Measurements from ENCODE around the gene AGRN. TPM values are rescaled to one million over a fixed set of nuclear protein-coding genes. Genes with fewer than 3 reads are reported as not detected.

The AGRN gene
- 1 to 10 TPM; 1.2 to 1.4 TPM for total RNA-seq
- polyA plus RNA-seq = not detected

DNA sequence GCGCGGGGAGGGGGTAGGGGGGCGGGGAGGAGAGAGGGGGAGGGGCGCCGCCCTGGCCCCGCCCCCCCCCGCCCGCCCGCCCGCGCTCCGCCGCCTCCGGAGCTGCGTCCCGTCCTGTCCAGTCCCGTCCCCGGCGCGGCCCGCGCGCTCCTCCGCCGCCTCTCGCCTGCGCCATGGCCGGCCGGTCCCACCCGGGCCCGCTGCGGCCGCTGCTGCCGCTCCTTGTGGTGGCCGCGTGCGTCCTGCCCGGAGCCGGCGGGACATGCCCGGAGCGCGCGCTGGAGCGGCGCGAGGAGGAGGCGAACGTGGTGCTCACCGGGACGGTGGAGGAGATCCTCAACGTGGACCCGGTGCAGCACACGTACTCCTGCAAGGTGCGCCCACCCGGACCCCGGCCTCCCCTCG is at the start of gene AGRN:
Gene AGRN (plus strand): TSS at position 121 of the 405 bp plus-strand sequence. CDS start 53 bp downstream, at position 174.
- peak within 1 kb of the TSS in 3 of 7 donors; percentile 7 to 75 (median 29) for H3K27ac Mint-ChIP-seq
- H3K4me1 ChIP-seq (ENCODE audit: insufficient read depth, low read length) = peaks cover 13% of the 10 kb centered on the region
- peak in 3 of 5 donors; percentile 36 to 53 (median 38) for DNase-seq
- H3K4me3 Mint-ChIP-seq = peak within 1 kb of the TSS; percentile 29 to 76 (median 58)
- peak within 1 kb of the TSS in 1 of 2 donors; percentile 43 for H3K4me3 ChIP-seq (ENCODE audit: low read length in 2 of 2)
- peaks cover 2 to 4% of the 10 kb centered on the region in 2 donors for H3K27me3 Mint-ChIP-seq
- no peaks in the 10 kb centered on the region for H3K36me3 ChIP-seq (ENCODE audit: insufficient read depth, low read length)
- H3K9me3 ChIP-seq (ENCODE audit: control insufficient read depth in 1 of 2, low read length in 2 of 2) = no peaks in the 10 kb centered on the region
- POLR2A ChIA-PET (ENCODE audit: partially characterized antibody) = interaction anchor here (1.3 kb wide), 1 partner anchor 18 kb away, joined by 4 read pairs; no protein-coding TSS in a partner anchor
- CTCF ChIA-PET (ENCODE audit: partially characterized antibody) = interaction anchor here (3.0 kb wide), 1 partner anchor 43 kb away, joined by 15 read pairs; no protein-coding TSS in a partner anchor
- H3K27me3 ChIP-seq (ENCODE audit: insufficient read depth, low read length) = no peaks in the 10 kb centered on the region
- no peak within 1 kb of the TSS for H3K27ac ChIP-seq (ENCODE audit: low read depth, low read length)
- no peaks in the 10 kb centered on the region for H3K36me3 Mint-ChIP-seq
- no peaks in the 10 kb centered on the region for H3K9me3 Mint-ChIP-seq
- peaks cover 2 to 21% (median 8%) of the 10 kb centered on the region in 4 donors for H3K4me1 Mint-ChIP-seq
- intact Hi-C loops (cut with micrococcal nuclease) = loop anchor here (5.0 kb wide), 1 partner anchor 42 kb away; no protein-coding TSS in a partner anchor

DNA sequence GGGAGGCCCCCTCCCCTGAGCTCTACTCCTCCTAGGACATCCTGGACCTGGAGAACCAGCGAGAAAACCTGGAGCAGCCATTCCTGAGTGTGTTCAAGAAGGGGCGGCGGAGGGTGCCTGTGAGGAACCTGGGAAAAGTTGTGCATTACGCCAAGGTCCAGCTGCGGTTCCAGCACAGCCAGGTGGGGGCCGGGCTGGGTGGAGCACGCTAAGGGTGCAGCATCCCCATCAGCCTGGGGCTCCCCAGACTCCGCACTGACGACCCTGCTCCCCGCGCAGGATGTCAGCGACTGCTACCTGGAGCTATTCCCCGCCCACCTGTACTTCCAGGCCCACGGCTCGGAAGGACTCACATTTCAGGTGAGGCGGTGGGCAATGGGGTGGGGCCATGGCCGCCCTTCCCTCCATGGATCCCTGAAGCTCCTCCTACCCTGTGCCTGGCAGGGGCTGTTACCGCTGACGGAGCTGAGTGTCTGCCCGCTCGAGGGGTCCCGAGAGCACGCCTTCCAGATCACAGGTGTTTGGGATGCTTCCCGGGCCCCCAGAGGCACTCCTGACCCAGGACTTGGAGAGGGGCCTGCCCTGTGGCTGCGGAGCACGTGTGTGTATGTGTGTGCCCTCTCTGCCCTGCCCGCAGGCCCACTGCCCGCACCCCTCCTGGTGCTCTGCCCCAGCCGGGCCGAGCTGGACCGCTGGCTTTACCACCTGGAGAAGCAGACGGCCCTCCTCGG is 49.5 kb upstream of the AGRN start:
- no peak overlapping the region for H3K4me3 ChIP-seq (ENCODE audit: low read length in 2 of 2)
- ChIA-PET CTCF (ENCODE audit: partially characterized antibody) (interaction anchor here (1.8 kb wide), 1 partner anchor 14 kb away, joined by 4 read pairs; no protein-coding TSS in a partner anchor), POLR2A (ENCODE audit: partially characterized antibody) (interaction anchor here (0.9 to 1.1 kb wide), 2 partner anchors 11 to 65 kb away, joined by 3 read pairs; partner anchors contain the start of gene NOC2L)
- Mint-ChIP-seq H3K4me1 (peaks cover 0 to 14% (median under 1%) of the 10 kb centered on the region in 4 donors), H3K36me3 (no peaks in the 10 kb centered on the region), H3K4me3 (no peak overlapping the region), H3K27ac (no peak overlapping the region), H3K27me3 (peaks cover 1 to 2% of the 10 kb centered on the region in 2 donors), H3K9me3 (no peaks in the 10 kb centered on the region)
- H3K27ac ChIP-seq (ENCODE audit: low read depth, low read length) = no peak overlapping the region
- no peaks in the 10 kb centered on the region for H3K36me3 ChIP-seq (ENCODE audit: insufficient read depth, low read length)
- no peaks in the 10 kb centered on the region for H3K9me3 ChIP-seq (ENCODE audit: control insufficient read depth in 1 of 2, low read length in 2 of 2)
- no peak for DNase-seq
- H3K27me3 ChIP-seq (ENCODE audit: insufficient read depth, low read length) = no peaks in the 10 kb centered on the region
- intact Hi-C loops (cut with micrococcal nuclease) = no loop called here
- peaks cover 17% of the 10 kb centered on the region for H3K4me1 ChIP-seq (ENCODE audit: insufficient read depth, low read length)

DNA sequence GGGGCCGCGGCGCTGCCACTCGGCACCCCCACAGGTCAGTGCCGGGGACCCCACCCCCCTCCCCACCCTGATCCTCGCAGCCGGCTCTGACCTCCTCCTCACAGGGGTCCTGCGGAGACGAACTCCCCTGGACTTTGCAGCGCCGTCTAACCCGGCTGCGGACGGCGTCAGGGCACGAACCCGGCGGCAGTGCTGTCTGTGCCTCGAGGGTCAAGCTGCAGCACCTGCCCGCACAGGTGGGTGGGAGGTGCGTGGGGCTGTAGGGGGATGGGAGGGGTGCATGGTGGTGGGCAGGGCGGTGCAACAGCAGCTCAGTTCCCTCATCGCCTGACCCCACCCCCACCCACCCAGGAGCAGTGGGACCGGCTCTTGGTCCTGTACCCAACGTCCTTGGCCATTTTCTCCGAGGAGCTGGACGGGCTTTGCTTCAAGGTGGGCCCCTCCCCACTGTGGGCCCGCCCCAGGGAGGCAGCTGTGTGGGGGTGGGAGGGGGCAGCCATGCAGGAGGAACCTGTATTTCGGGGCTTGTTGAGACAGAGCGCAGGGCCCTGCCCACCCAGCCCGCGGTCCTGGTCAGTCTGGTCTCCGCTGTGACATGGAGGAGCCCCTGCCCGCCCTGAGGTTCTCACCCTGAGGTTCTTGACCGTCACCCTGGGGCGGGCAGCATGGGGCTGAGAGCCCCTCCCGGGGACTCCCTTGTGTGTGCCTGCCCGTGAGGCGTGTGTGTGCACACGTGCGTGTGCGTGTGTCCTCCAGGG is 48.8 kb upstream of the AGRN start:
- Mint-ChIP-seq H3K36me3 (no peaks in the 10 kb centered on the region), H3K9me3 (no peaks in the 10 kb centered on the region), H3K4me3 (no peak overlapping the region), H3K4me1 (peaks cover 4 to 16% (median 5%) of the 10 kb centered on the region in 4 donors), H3K27ac (no peak overlapping the region), H3K27me3 (peaks cover 1 to 7% of the 10 kb centered on the region in 2 donors)
- H3K4me1 ChIP-seq (ENCODE audit: insufficient read depth, low read length) = peaks cover 16% of the 10 kb centered on the region
- no peak overlapping the region for H3K27ac ChIP-seq (ENCODE audit: low read depth, low read length)
- no peak overlapping the region for H3K4me3 ChIP-seq (ENCODE audit: low read length in 2 of 2)
- POLR2A ChIA-PET (ENCODE audit: partially characterized antibody) = interaction anchor here (1.1 kb wide), 1 partner anchor 66 kb away, joined by 3 read pairs; no protein-coding TSS in a partner anchor
- no peaks in the 10 kb centered on the region for H3K9me3 ChIP-seq (ENCODE audit: control insufficient read depth in 1 of 2, low read length in 2 of 2)
- intact Hi-C loops (cut with micrococcal nuclease) = no loop called here
- no peaks in the 10 kb centered on the region for H3K36me3 ChIP-seq (ENCODE audit: insufficient read depth, low read length)
- H3K27me3 ChIP-seq (ENCODE audit: insufficient read depth, low read length) = no peaks in the 10 kb centered on the region
- DNase-seq = no peak
- CTCF ChIA-PET (ENCODE audit: partially characterized antibody) = interaction anchor here (1.8 kb wide), 1 partner anchor 13 kb away, joined by 4 read pairs; no protein-coding TSS in a partner anchor

DNA sequence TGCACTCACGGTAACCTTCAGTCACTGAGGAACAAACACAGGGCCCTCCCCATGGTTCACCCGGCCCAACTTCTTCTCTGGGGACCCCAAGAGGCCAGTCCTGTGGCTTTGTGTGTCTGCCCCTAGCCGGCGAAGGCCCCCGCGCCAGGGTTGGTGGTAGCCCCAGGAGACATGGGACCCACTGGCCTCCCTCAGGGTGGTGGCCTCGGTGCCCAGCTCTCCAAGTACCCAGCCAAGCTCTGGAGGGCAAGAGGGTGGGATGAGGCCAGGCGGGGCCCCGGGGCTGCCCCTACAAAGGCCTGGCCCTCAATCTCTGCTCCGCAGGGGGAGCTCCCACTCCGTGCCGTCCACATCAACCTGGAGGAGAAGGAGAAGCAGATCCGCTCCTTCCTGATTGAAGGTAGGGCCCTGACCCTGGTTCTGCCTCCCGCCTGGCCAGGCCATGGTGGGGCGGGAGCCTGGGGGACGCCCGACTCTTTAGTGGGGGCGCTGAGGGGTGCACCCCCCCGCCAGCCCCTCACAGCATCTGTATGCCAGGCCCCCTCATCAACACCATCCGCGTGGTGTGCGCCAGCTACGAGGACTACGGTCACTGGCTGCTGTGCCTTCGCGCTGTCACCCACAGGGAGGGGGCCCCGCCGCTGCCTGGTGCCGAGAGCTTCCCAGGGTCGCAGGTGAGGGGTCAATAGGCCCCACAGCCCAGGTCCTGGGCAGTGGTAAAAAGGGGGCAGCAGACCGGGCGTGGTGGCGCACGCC is 48.0 kb upstream of the AGRN start:
- Mint-ChIP-seq H3K4me1 (peaks cover 4 to 16% (median 5%) of the 10 kb centered on the region in 4 donors), H3K9me3 (no peaks in the 10 kb centered on the region), H3K27me3 (peaks cover 1 to 7% of the 10 kb centered on the region in 2 donors), H3K27ac (no peak overlapping the region), H3K4me3 (no peak overlapping the region), H3K36me3 (no peaks in the 10 kb centered on the region)
- H3K9me3 ChIP-seq (ENCODE audit: control insufficient read depth in 1 of 2, low read length in 2 of 2) = no peaks in the 10 kb centered on the region
- ChIA-PET CTCF (ENCODE audit: partially characterized antibody) (no interaction called here), POLR2A (ENCODE audit: partially characterized antibody) (no interaction called here)
- H3K27ac ChIP-seq (ENCODE audit: low read depth, low read length) = no peak overlapping the region
- no peak for DNase-seq
- intact Hi-C loops (cut with micrococcal nuclease) = no loop called here
- H3K4me1 ChIP-seq (ENCODE audit: insufficient read depth, low read length) = peaks cover 15% of the 10 kb centered on the region
- no peak overlapping the region for H3K4me3 ChIP-seq (ENCODE audit: low read length in 2 of 2)
- no peaks in the 10 kb centered on the region for H3K36me3 ChIP-seq (ENCODE audit: insufficient read depth, low read length)
- no peaks in the 10 kb centered on the region for H3K27me3 ChIP-seq (ENCODE audit: insufficient read depth, low read length)

DNA sequence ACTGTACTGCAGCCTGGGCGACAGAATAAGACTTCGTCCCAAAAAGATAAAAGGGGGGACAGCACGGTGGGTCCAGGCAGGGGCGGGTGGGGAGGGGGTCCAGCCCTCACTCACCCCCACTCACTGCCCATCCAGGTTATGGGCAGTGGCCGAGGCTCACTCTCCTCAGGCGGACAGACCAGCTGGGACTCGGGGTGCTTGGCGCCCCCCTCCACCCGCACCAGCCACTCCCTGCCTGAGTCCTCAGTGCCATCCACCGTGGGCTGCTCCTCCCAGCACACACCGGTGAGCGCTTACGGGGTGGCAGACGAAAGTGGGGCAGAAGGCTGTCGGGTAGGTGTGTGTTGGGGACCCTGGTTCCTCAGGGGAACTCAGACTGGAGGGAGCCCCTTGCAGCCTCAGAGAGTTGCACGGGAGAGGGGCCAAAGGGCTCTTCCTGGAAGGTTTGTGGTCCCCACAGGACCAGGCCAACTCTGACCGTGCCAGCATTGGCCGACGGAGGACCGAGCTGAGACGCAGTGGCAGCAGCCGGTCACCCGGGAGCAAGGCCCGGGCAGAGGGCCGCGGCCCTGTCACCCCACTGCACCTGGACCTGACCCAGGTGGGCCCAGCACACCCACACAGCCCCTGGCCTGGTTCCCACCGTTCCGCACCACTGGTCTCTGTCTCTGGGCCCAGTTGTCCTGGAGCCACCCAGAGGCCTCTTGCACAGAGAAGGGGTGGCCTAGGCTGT is 47.0 kb upstream of the AGRN start:
- H3K4me1 Mint-ChIP-seq = peaks cover 4 to 16% (median 5%) of the 10 kb centered on the region in 4 donors
- DNase-seq = no peak
- POLR2A ChIA-PET (ENCODE audit: partially characterized antibody) = no interaction called here
- no peaks in the 10 kb centered on the region for H3K36me3 ChIP-seq (ENCODE audit: insufficient read depth, low read length)
- peaks cover 9% of the 10 kb centered on the region for H3K4me1 ChIP-seq (ENCODE audit: insufficient read depth, low read length)
- no peaks in the 10 kb centered on the region for H3K27me3 ChIP-seq (ENCODE audit: insufficient read depth, low read length)
- H3K27ac ChIP-seq (ENCODE audit: low read depth, low read length) = no peak overlapping the region
- peaks cover 1 to 7% of the 10 kb centered on the region in 2 donors for H3K27me3 Mint-ChIP-seq
- no peak overlapping the region for H3K4me3 Mint-ChIP-seq
- no peak overlapping the region for H3K4me3 ChIP-seq (ENCODE audit: low read length in 2 of 2)
- CTCF ChIA-PET (ENCODE audit: partially characterized antibody) = no interaction called here
- no peaks in the 10 kb centered on the region for H3K9me3 Mint-ChIP-seq
- H3K27ac Mint-ChIP-seq = no peak overlapping the region
- no peaks in the 10 kb centered on the region for H3K36me3 Mint-ChIP-seq
- no peaks in the 10 kb centered on the region for H3K9me3 ChIP-seq (ENCODE audit: control insufficient read depth in 1 of 2, low read length in 2 of 2)
- intact Hi-C loops (cut with micrococcal nuclease) = no loop called here

DNA sequence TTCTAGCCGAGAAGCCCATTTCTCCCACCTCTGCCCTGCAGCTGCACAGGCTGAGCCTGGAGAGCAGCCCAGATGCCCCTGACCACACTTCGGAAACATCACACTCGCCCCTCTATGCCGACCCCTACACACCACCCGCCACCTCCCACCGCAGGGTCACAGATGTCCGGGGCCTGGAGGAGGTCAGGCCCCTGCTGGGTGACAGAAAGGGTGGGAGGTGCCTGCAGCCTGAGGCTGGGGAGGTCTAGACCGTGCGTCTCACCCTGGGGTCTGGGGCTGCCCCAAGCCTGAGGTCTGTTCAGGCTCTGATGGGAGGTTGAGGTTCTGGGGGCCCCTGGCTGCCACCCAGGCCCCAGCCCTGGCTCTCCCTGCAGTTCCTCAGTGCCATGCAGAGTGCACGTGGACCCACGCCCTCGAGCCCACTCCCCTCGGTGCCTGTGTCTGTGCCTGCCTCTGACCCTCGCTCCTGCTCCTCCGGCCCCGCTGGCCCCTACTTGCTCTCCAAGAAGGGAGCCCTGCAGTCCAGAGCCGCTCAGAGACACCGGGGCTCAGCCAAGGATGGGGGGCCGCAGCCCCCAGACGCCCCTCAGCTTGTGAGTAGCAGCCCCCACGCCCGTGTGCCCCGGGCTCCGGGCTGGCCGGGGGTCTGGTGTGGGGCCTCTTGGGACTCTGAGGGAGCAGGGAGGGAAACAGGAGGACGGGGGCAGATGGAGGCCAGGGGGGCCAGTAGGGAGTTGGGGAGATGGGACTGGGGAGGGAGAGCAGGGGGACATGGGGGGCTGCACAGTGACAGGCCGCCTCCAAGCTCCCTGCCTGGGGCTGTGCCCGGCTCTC is 46.2 kb upstream of the AGRN start:
- CTCF ChIA-PET (ENCODE audit: partially characterized antibody) = no interaction called here
- H3K9me3 ChIP-seq (ENCODE audit: control insufficient read depth in 1 of 2, low read length in 2 of 2) = no peaks in the 10 kb centered on the region
- no peaks in the 10 kb centered on the region for H3K36me3 Mint-ChIP-seq
- H3K4me3 Mint-ChIP-seq = no peak overlapping the region
- H3K36me3 ChIP-seq (ENCODE audit: insufficient read depth, low read length) = no peaks in the 10 kb centered on the region
- no peak overlapping the region for H3K4me3 ChIP-seq (ENCODE audit: low read length in 2 of 2)
- H3K27me3 Mint-ChIP-seq = peaks cover 3 to 10% of the 10 kb centered on the region in 2 donors
- H3K27ac Mint-ChIP-seq = no peak overlapping the region
- no peak overlapping the region for H3K27ac ChIP-seq (ENCODE audit: low read depth, low read length)
- no peaks in the 10 kb centered on the region for H3K27me3 ChIP-seq (ENCODE audit: insufficient read depth, low read length)
- intact Hi-C loops (cut with micrococcal nuclease) = no loop called here
- peaks cover 9% of the 10 kb centered on the region for H3K4me1 ChIP-seq (ENCODE audit: insufficient read depth, low read length)
- POLR2A ChIA-PET (ENCODE audit: partially characterized antibody) = no interaction called here
- no peaks in the 10 kb centered on the region for H3K9me3 Mint-ChIP-seq
- peaks cover 4 to 21% (median 5%) of the 10 kb centered on the region in 4 donors for H3K4me1 Mint-ChIP-seq
- DNase-seq = no peak
